Activated CD4-positive, alpha-beta T cell treated with anti-CD3 and anti-CD28 coated beads, Interleukin-2, amount 10 ng/mL, durations not matched to agents 7 days and 5 days (primary cell): ENCODE measurements around the gene ABLIM1. TPM values are rescaled to one million over a fixed set of nuclear protein-coding genes. Genes with fewer than 3 reads are reported as not detected.

Source experiments
- CTCF ChIA-PET: fragments of 350-600 bp; sonication (Branson Sonifier 250); formaldehyde crosslinking; loops from one replicate; lab custom pipeline; 2021; ENCODE audit warnings: antibody characterized with exemption; lab: Charles Lee
- POLR2A ChIA-PET: fragments of 350-600 bp; sonication (Branson Sonifier 250); formaldehyde crosslinking; loops from one replicate; lab custom pipeline; 2021; ENCODE audit warnings: antibody characterized with exemption; lab: Charles Lee
- DNase-seq: peaks from one replicate; pipeline ENCODE4 v3.0.0-alpha.2; 2020
- H3K27ac Mint-ChIP-seq: one replicate; pipeline ENCODE4 v1.8.0; 2021; ENCODE audit warnings: mild to moderate bottlenecking, moderate library complexity, mixed read lengths
- H3K27me3 Mint-ChIP-seq: one replicate; pipeline ENCODE4 v1.8.0; 2021; ENCODE audit warnings: mixed read lengths
- H3K36me3 Mint-ChIP-seq: one replicate; pipeline ENCODE4 v1.8.0; 2021; ENCODE audit warnings: low read depth, mixed read lengths
- H3K4me1 Mint-ChIP-seq: one replicate; pipeline ENCODE4 v1.8.0; 2021; ENCODE audit warnings: mixed read lengths
- H3K4me3 Mint-ChIP-seq: one replicate; pipeline ENCODE4 v1.8.0; 2021; ENCODE audit warnings: mild to moderate bottlenecking, moderate library complexity, mixed read lengths
- H3K9me3 Mint-ChIP-seq: one replicate; pipeline ENCODE4 v1.8.0; 2021; ENCODE audit warnings: mixed read lengths
- total RNA-seq, 2 experiments: library from RNA; stranded (reverse); gene quantifications; one replicate each; pipeline ENCODE4 v1.2.3, GENCODE V29; 2021

The ABLIM1 gene
- total RNA-seq, 2 experiments from 2014 or later = 141 to 161 TPM

- Mint-ChIP-seq H3K27me3 (no peaks in the 10 kb centered on the region), H3K27ac (no peak overlapping the region), H3K4me1 (peaks cover 9% of the 10 kb centered on the region), H3K4me3 (no peak overlapping the region), H3K36me3 (peaks cover 3% of the 10 kb centered on the region), H3K9me3 (peaks cover 12% of the 10 kb centered on the region)
- POLR2A ChIA-PET = no interaction called here
- no peak for DNase-seq
- CTCF ChIA-PET = interaction anchor here (0.7 to 1.8 kb wide), 7 partner anchors 11 to 250 kb away, joined by 3 to 6 read pairs (median 3); no protein-coding TSS in a partner anchor
Observed at GRCh38 chr10:114553436-114553835, 104.6 kb downstream of the ABLIM1 start.

GRCh38 chr10:114552050-114552449 is 106.0 kb downstream of the ABLIM1 start:
- no peaks in the 10 kb centered on the region for H3K36me3 Mint-ChIP-seq
- DNase-seq = no peak

GRCh38 chr10:114551636-114551972 is 106.5 kb downstream of the ABLIM1 start:
- no peak overlapping the region for H3K4me3 Mint-ChIP-seq
- H3K27me3 Mint-ChIP-seq = no peaks in the 10 kb centered on the region
- H3K36me3 Mint-ChIP-seq = no peaks in the 10 kb centered on the region
- POLR2A ChIA-PET = no interaction called here
- H3K9me3 Mint-ChIP-seq = peaks cover 3% of the 10 kb centered on the region
- CTCF ChIA-PET = interaction anchor here (1.1 to 1.6 kb wide), 2 partner anchors 144 to 152 kb away, joined by 3 read pairs; no protein-coding TSS in a partner anchor
- H3K4me1 Mint-ChIP-seq = peaks cover 26% of the 10 kb centered on the region
- no peak overlapping the region for H3K27ac Mint-ChIP-seq
- DNase-seq = no peak

More at GRCh38 chr10:114552050-114552449, 106.0 kb downstream of the ABLIM1 start:
- Mint-ChIP-seq H3K27me3 (no peaks in the 10 kb centered on the region), H3K4me3 (no peak overlapping the region), H3K27ac (no peak overlapping the region), H3K4me1 (peaks cover 23% of the 10 kb centered on the region), H3K9me3 (peaks cover 6% of the 10 kb centered on the region)
- POLR2A ChIA-PET = no interaction called here
- CTCF ChIA-PET = interaction anchor here (1.1 to 1.6 kb wide), 2 partner anchors 143 to 152 kb away, joined by 3 read pairs; no protein-coding TSS in a partner anchor

DNA sequence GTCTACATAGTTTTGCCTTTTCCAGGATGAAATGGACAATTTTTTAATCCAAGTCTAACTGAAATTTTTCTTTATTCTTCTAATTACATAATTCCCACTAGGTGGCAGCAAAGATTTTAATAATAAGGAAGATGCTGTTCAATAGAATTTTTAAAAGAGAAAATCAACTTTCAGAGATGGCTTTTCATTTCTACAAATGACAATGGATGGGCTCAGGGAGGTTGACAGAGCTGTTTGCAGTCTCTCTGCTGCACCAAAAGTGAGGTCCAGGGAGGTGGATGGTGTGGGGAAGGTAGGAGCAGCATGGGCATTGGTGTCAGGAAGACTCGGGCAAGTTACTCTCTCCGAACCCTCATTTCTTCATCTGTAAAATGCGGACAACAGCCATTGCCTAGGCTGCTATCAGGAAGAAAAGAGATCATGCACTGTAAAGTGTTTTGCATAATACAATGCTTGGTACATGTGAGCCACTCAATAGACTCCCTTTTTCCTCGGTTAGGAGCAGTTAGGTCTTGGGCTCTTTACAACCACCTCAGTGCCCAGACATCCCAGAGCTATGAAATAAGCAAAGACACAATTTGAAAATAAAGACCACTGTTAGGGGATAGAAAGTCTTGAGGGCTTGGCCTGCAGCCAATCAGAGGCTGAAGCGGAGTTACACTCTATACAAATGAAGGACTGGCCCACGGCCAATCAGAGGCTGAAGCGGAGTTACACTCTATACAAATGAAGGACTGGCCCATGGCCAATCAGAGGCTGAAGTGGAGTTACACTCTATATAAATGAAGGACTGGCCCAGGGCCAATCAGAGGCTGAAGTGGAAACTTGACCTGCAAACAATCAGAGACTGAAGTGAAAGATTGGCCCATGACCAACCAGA is 107.1 kb downstream of the ABLIM1 start:
- ChIA-PET POLR2A (no interaction called here), CTCF (interaction anchor here (1.0 to 1.6 kb wide), 3 partner anchors 30 to 153 kb away, joined by 3 read pairs; no protein-coding TSS in a partner anchor)
- no peaks in the 10 kb centered on the region for H3K27me3 Mint-ChIP-seq
- no peak overlapping the region for H3K4me3 Mint-ChIP-seq
- no peak for DNase-seq
- no peaks in the 10 kb centered on the region for H3K36me3 Mint-ChIP-seq
- H3K9me3 Mint-ChIP-seq = no peaks in the 10 kb centered on the region
- peaks cover 31% of the 10 kb centered on the region for H3K4me1 Mint-ChIP-seq
- no peak overlapping the region for H3K27ac Mint-ChIP-seq

DNA sequence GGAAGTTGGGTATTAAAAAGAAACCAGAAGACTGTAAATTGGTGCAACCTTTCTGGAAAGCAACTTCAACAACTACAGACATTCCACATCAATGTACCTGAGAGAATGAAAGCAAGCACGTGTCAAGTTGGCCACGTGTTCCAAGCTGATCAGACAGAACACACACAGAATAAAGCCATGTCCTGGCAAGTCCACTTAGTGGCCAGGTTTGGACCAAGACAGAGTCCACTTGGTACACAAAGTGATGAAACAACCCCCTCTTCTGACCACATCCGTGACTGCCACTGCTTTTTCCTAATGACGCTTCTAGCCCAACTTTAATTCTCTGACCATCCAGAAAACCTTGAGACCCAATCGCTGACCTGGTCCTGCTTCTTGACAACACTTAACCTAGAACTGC is 109.4 kb downstream of the ABLIM1 start:
- POLR2A ChIA-PET = interaction anchor here (0.6 kb wide), 1 partner anchor 84 kb away, joined by 3 read pairs; no protein-coding TSS in a partner anchor
- no peaks in the 10 kb centered on the region for H3K36me3 Mint-ChIP-seq
- CTCF ChIA-PET = interaction anchor here (1.2 to 1.8 kb wide), 3 partner anchors 77 to 273 kb away, joined by 3 to 9 read pairs (median 3); partner anchors contain the start of gene FHIP2A
- no peak overlapping the region for H3K27ac Mint-ChIP-seq
- no peak for DNase-seq
- no peaks in the 10 kb centered on the region for H3K27me3 Mint-ChIP-seq
- no peak overlapping the region for H3K4me3 Mint-ChIP-seq
- peaks cover 54% of the 10 kb centered on the region for H3K4me1 Mint-ChIP-seq
- H3K9me3 Mint-ChIP-seq = no peaks in the 10 kb centered on the region

- ChIA-PET CTCF (interaction anchor here (0.6 to 1.4 kb wide), 2 partner anchors 11 to 274 kb away, joined by 3 to 4 read pairs; partner anchors contain the start of gene FHIP2A), POLR2A (no interaction called here)
- Mint-ChIP-seq H3K9me3 (no peaks in the 10 kb centered on the region), H3K27me3 (no peaks in the 10 kb centered on the region), H3K4me1 (peaks cover 65% of the 10 kb centered on the region), H3K36me3 (no peaks in the 10 kb centered on the region), H3K4me3 (peak overlapping the region; percentile 21), H3K27ac (peak overlapping the region; percentile 80)
- no peak for DNase-seq
Observed at GRCh38 chr10:114547514-114547913, 110.6 kb downstream of the ABLIM1 start.

DNA sequence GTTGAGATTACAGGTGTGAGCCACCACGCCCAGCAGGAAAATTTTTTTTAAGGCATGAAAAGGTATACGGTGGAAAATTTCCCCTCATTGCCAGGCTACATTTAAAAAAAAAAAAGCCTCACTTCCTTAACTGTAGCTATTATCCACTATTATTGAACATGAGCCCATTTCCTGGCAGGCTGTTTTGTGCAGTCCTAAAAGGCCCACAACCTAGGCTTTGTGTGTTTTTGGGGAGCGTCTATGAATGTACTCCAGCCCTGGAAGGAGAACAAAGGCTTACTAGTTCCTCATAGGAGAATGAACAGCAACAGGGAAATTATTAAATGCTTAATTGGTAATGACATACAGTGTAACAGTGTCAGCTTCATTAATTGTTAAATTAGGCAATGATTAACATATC is 111.0 kb downstream of the ABLIM1 start:
- Mint-ChIP-seq H3K36me3 (no peaks in the 10 kb centered on the region), H3K4me1 (peaks cover 70% of the 10 kb centered on the region), H3K27me3 (no peaks in the 10 kb centered on the region), H3K9me3 (no peaks in the 10 kb centered on the region), H3K27ac (peak overlapping the region; percentile 80), H3K4me3 (peak overlapping the region; percentile 21)
- POLR2A ChIA-PET = no interaction called here
- DNase-seq = no peak
- CTCF ChIA-PET = interaction anchor here (0.6 to 1.4 kb wide), 2 partner anchors 11 to 275 kb away, joined by 3 to 4 read pairs; partner anchors contain the start of gene FHIP2A

DNA sequence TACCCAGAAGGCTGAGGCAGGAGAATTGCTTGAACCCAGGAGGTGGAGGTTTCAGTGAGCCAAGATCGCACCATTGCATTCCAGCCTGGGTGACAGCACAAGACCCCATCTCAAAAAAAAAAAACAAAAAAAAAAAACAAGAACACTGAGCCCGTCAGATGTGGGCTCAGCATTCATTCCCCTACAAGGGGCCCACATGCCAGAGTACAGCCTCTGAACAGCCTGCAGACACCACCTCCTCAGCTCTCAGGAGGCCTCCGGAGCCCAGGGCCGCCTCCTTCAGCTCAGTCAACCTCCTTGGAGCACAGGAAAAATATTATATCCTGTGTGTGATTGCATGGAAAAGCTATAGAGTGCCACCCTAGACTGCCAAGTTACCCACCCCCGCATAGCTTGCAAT is 112.3 kb downstream of the ABLIM1 start:
- no peak for DNase-seq
- ChIA-PET POLR2A (interaction anchor here (0.6 kb wide), 1 partner anchor 19 kb away, joined by 3 read pairs; no protein-coding TSS in a partner anchor), CTCF (interaction anchor here (0.6 to 1.8 kb wide), 4 partner anchors 10 to 74 kb away, joined by 3 to 4 read pairs (median 4); no protein-coding TSS in a partner anchor)
- Mint-ChIP-seq H3K4me3 (no peak overlapping the region), H3K4me1 (peaks cover 82% of the 10 kb centered on the region), H3K27me3 (no peaks in the 10 kb centered on the region), H3K36me3 (peaks cover 1% of the 10 kb centered on the region), H3K27ac (no peak overlapping the region), H3K9me3 (no peaks in the 10 kb centered on the region)

- peaks cover 86% of the 10 kb centered on the region for H3K4me1 Mint-ChIP-seq
- DNase-seq = no peak
- CTCF ChIA-PET = interaction anchor here (0.6 to 1.8 kb wide), 5 partner anchors 9 to 74 kb away, joined by 3 to 5 read pairs (median 4); no protein-coding TSS in a partner anchor
- peaks cover 1% of the 10 kb centered on the region for H3K36me3 Mint-ChIP-seq
- no peaks in the 10 kb centered on the region for H3K9me3 Mint-ChIP-seq
- H3K27me3 Mint-ChIP-seq = no peaks in the 10 kb centered on the region
- H3K27ac Mint-ChIP-seq = peak overlapping the region; percentile 97
- no peak overlapping the region for H3K4me3 Mint-ChIP-seq
- POLR2A ChIA-PET = no interaction called here
Observed at GRCh38 chr10:114545071-114545470, 113.0 kb downstream of the ABLIM1 start.

DNA sequence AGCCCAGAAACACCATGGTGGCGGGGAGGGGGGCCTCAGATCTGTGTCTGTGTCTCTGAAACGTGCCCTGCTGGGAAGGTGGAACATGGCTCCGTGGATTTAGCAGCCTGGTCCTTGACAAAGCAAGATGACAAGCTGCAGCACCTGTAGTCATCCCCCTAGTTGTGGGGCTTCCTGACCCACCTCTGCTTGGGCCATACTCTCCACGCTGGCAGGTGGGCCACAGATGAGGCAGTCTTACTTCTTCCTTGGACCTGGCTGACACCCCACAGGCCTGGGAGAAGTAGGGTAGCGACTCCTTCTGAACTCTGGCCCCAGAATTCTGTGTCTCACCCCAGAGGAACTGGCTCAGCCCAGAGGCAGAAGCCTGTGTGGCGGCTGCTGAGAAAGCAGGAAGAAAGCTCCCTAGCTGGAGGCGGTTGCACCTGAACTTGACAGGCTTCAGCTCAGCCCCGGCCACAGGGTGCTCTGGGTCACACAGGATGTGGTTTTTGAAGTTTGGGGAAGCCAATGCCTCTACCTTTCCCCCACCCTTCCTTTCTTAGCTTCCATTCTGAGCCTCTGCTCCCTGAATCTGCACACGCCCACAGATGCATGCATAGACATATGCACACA is 113.9 kb downstream of the ABLIM1 start:
- H3K9me3 Mint-ChIP-seq = no peaks in the 10 kb centered on the region
- H3K27me3 Mint-ChIP-seq = no peaks in the 10 kb centered on the region
- POLR2A ChIA-PET = interaction anchor here (0.6 to 1.1 kb wide), 4 partner anchors 17 to 257 kb away, joined by 3 to 10 read pairs (median 5); no protein-coding TSS in a partner anchor
- CTCF ChIA-PET = interaction anchor here (0.8 to 6.0 kb wide), 8 partner anchors 10 to 854 kb away, joined by 3 to 51 read pairs (median 4); no protein-coding TSS in a partner anchor
- peaks cover 1% of the 10 kb centered on the region for H3K36me3 Mint-ChIP-seq
- peak overlapping the region; percentile 97 for H3K27ac Mint-ChIP-seq
- H3K4me3 Mint-ChIP-seq = peak overlapping the region; percentile 76
- peak; percentile 89 for DNase-seq
- H3K4me1 Mint-ChIP-seq = peaks cover 95% of the 10 kb centered on the region

GRCh38 chr10:114543456-114543855 is 114.6 kb downstream of the ABLIM1 start:
- no peak for DNase-seq
- ChIA-PET POLR2A (interaction anchor here (1.1 kb wide), 1 partner anchor 258 kb away, joined by 4 read pairs; no protein-coding TSS in a partner anchor), CTCF (interaction anchor here (0.8 to 6.0 kb wide), 5 partner anchors 10 to 85 kb away, joined by 3 to 51 read pairs (median 3); no protein-coding TSS in a partner anchor)
- Mint-ChIP-seq H3K36me3 (peaks cover 1% of the 10 kb centered on the region), H3K27me3 (no peaks in the 10 kb centered on the region), H3K4me1 (peaks cover 97% of the 10 kb centered on the region), H3K9me3 (no peaks in the 10 kb centered on the region), H3K4me3 (peak overlapping the region; percentile 76), H3K27ac (peak overlapping the region; percentile 97)

- CTCF ChIA-PET = interaction anchor here (0.7 to 6.0 kb wide), 7 partner anchors 11 to 71 kb away, joined by 3 to 51 read pairs (median 4); no protein-coding TSS in a partner anchor
- POLR2A ChIA-PET = interaction anchor here (1.5 kb wide), 1 partner anchor 71 kb away, joined by 8 read pairs; no protein-coding TSS in a partner anchor
- no peaks in the 10 kb centered on the region for H3K27me3 Mint-ChIP-seq
- peak overlapping the region; percentile 97 for H3K27ac Mint-ChIP-seq
- H3K4me3 Mint-ChIP-seq = peak overlapping the region; percentile 10
- peaks cover 97% of the 10 kb centered on the region for H3K4me1 Mint-ChIP-seq
- H3K9me3 Mint-ChIP-seq = no peaks in the 10 kb centered on the region
- H3K36me3 Mint-ChIP-seq = peaks cover 1% of the 10 kb centered on the region
- DNase-seq = no peak
Observed at GRCh38 chr10:114542373-114542772, 115.7 kb downstream of the ABLIM1 start.
